C4-2B (cell line): ENCODE measurements around the gene SEC22C.

Source experiments
- CTCF ChIP-seq: fragments of 450-650 bp; conservative IDR thresholded peaks from 2 replicates; pipeline ENCODE4 v1.5.1; 2017; ENCODE audit warnings: mild to moderate bottlenecking
- ZFX ChIP-seq: fragments of 450-650 bp; IDR thresholded peaks from 2 replicates; pipeline ENCODE4 v1.6.1; 2017

- TF ChIP-seq CTCF (no peak), ZFX (no peak)
These were observed 29.2 kb upstream of the SEC22C start for GRCh38 chr3:42610976-42611375.
